Upper lobe of right lung (tissue), 1 donor: ENCODE measurements around the gene RNPEP. TPM values are rescaled to one million over a fixed set of nuclear protein-coding genes. Genes with fewer than 3 reads are reported as not detected.

ENCODE experiments used
- ATAC-seq: fragments of 200-7000 bp; cut with Tn5 transposase; one replicate; pipeline ENCODE4 v1.9.1; 2020; ENCODE audit warnings: mild to moderate bottlenecking, moderate library complexity
- DNase-seq: peaks from one replicate; pipeline ENCODE4 v3.0.0-alpha.2; 2020
- H3K27ac ChIP-seq: fragments of 200-600 bp; one replicate; pipeline ENCODE4 v1.8.0; 2022
- H3K27me3 ChIP-seq: fragments of 200-600 bp; one replicate; pipeline ENCODE4 v1.8.0; 2022; ENCODE audit warnings: mild to moderate bottlenecking
- H3K36me3 ChIP-seq: fragments of 200-600 bp; one replicate; pipeline ENCODE4 v1.8.0; 2022
- H3K4me1 ChIP-seq: fragments of 200-600 bp; one replicate; pipeline ENCODE4 v1.8.0; 2022
- H3K4me3 ChIP-seq: fragments of 200-600 bp; one replicate; pipeline ENCODE4 v1.8.0; 2022; ENCODE audit warnings: mild to moderate bottlenecking
- H3K9me3 ChIP-seq: fragments of 200-600 bp; one replicate; pipeline ENCODE4 v1.8.0; 2022
- CTCF ChIP-seq: fragments of 200-600 bp; IDR thresholded peaks from one replicate; pipeline ENCODE4 v1.8.0; 2022; ENCODE audit warnings: antibody characterized with exemption
- intact Hi-C: fragments of 100-400 bp; cut with DNase I; formaldehyde crosslinking; loops from one replicate; pipeline ENCODE4 v1.11.0; 2022
- total RNA-seq: library from RNA; stranded (reverse); fragmentation: NEBNext Ultra II Directional; extraction: Animal tissue kit (Norgen Biotek cat#: 25700); gene quantifications from one replicate; pipeline ENCODE4 v1.2.1, GENCODE V29; 2021
- donor health status: DM: no; HTN: yes; CAD: no; lungs with severe emphysema.

RNPEP gene
- total RNA-seq, 1 donor from 2014 or later: 61.7 TPM

GRCh38 chr1:202023001-202023433 is 40.6 kb downstream of the RNPEP start:
- TF ChIP-seq CTCF: no peak
- Histone ChIP-seq H3K27ac (no peak overlapping the region), H3K36me3 (no peaks in the 10 kb centered on the region), H3K27me3 (no peaks in the 10 kb centered on the region), H3K9me3 (no peaks in the 10 kb centered on the region), H3K4me3 (no peak overlapping the region), H3K4me1 (no peaks in the 10 kb centered on the region)
- DNase-seq: peak; percentile 84
- intact Hi-C loops: no loop called here
- ATAC-seq: peak; percentile 77

DNA sequence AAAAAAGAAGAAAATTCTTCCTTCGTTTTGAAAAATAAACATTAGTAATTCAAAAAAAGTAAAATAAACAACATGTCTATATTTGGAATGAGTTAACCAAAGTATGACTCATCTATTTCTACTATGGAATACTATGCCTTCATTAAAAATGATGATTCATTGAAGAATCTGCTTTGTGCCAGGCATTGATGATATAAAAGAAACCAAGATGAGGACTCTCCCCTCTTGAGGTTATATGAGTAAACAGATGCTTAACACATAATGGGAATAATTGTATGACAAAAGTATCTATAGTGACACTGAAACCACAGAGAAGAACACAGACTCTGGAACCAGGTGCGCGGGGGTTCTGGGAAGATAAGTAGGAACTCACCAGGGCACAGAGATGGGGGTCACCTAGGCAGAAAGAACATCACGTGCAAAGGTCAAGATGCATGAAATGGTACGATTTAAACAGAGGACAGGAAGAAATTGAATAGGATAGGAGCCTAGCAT is 46.8 kb downstream of the RNPEP start:
- Histone ChIP-seq H3K27ac (no peak overlapping the region), H3K27me3 (no peaks in the 10 kb centered on the region), H3K9me3 (no peaks in the 10 kb centered on the region), H3K36me3 (no peaks in the 10 kb centered on the region), H3K4me1 (peaks cover 1% of the 10 kb centered on the region), H3K4me3 (no peak overlapping the region)
- DNase-seq (no peak), ATAC-seq (no peak)
- intact Hi-C loops: no loop called here
- TF ChIP-seq CTCF: no peak

- Histone ChIP-seq H3K36me3 (no peaks in the 10 kb centered on the region), H3K27me3 (no peaks in the 10 kb centered on the region), H3K4me3 (no peak overlapping the region), H3K9me3 (no peaks in the 10 kb centered on the region), H3K27ac (no peak overlapping the region), H3K4me1 (peaks cover 5% of the 10 kb centered on the region)
- no peak for ATAC-seq
- no peak for TF ChIP-seq CTCF
- no peak for DNase-seq
- intact Hi-C loops: no loop called here
Measured at GRCh38 chr1:202029727-202030126, 47.3 kb downstream of the RNPEP start.

- Histone ChIP-seq H3K4me3 (no peak overlapping the region), H3K4me1 (peaks cover 11% of the 10 kb centered on the region), H3K9me3 (no peaks in the 10 kb centered on the region), H3K27me3 (no peaks in the 10 kb centered on the region), H3K36me3 (no peaks in the 10 kb centered on the region), H3K27ac (no peak overlapping the region)
- ATAC-seq (no peak), DNase-seq (no peak)
- no peak for TF ChIP-seq CTCF
- intact Hi-C loops: no loop called here
Measured at GRCh38 chr1:202031796-202032195, 49.3 kb downstream of the RNPEP start.

DNA sequence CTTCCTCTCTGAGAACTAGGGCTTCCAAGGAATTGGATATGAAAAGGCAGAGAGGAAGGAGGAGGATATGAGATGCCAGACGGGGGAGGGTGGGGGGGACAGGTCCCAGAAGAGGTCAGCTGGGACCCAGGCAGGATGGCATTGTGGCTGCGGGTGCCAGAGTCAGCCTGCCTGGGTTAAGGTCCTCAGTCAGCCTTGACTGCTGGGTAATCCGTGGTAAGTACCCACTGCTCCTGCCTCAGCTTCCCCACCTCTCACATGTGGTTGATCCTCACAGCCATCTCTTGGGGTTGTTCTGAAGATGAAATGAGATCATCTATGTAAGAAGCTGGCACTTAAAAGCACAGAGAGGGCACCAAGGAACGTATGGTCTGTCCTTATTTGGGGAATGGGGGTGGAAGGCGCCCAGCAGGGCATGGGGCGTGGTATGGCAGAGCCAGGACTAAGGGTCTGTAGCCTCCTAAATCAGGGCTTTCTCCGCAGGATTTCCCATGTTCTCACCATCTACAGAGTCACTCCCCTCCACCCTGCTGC is 51.8 kb downstream of the RNPEP start:
- Histone ChIP-seq H3K9me3 (no peaks in the 10 kb centered on the region), H3K36me3 (no peaks in the 10 kb centered on the region), H3K27me3 (no peaks in the 10 kb centered on the region), H3K4me3 (no peak overlapping the region), H3K4me1 (peaks cover 11% of the 10 kb centered on the region), H3K27ac (peak overlapping the region; percentile 79)
- no peak for ATAC-seq
- no peak for TF ChIP-seq CTCF
- intact Hi-C loops: no loop called here
- no peak for DNase-seq
